ENCODE measurements around the gene CFAP210. TPM values are rescaled to one million over a fixed set of nuclear protein-coding genes. Genes with fewer than 3 reads are reported as not detected.

The CFAP210 gene
- total and polyA plus RNA-seq, 9 of the 15 experiments (the other 6 are each of a cell fraction or from before 2014, with no cell fraction given): 0.75 to 3.6 (median 1.3) TPM

DNA sequence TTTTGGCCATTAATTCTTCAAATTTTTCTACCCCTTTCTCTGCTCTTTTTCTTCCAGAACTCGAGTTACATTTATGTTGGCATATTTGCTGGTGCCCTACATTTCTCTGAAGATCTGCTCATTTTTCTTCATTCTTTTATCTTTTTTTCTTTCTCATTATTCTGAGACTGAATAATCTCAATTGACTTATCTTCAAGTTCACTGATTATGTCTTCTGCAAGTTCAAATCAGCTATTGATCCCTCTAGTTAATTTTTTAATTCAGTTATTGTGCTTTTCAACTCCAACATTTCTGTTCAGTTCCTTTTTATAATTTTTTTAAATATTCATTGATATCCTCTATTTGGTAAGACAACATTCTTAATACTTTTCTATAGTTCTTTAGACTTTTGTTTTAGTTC lies 3.2 kb downstream of the CFAP210 start:
- intact Hi-C loops (cut with micrococcal nuclease) (loop anchor here (5.0 kb wide), 1 partner anchor 54 kb away; no protein-coding TSS in a partner anchor), in situ Hi-C loops (cut with MboI) (loop anchor here (5.0 kb wide), 1 partner anchor 104 kb away; no protein-coding TSS in a partner anchor)
- no peaks in the 10 kb centered on the region for H3K27me3 ChIP-seq (ENCODE audit: control insufficient read depth in 2 of 2, insufficient read depth in 2 of 2, low read length in 2 of 2)
- ChIA-PET CTCF (ENCODE audit: low intra/inter-chr PET ratio) (no interaction called here), POLR2A (interaction anchor here (1.0 to 1.4 kb wide), 2 partner anchors 14 to 121 kb away, joined by 3 read pairs; no protein-coding TSS in a partner anchor)
- H3K9me3 ChIP-seq (replicated peaks; ENCODE audit: control insufficient read depth, insufficient read depth, low read depth, low read length): peaks cover 2% of the 10 kb centered on the region; the same call in 1 of the 2 replicates
- 4% methylated on average over 1 of the region's 1 CpG for WGBS (ENCODE audit: insufficient coverage, low coverage, missing lambda C conversion rate)
- H2AFZ ChIP-seq (ENCODE audit: low read depth, low read length): no peak overlapping the region
- H3K36me3 ChIP-seq (ENCODE audit: control insufficient read depth, insufficient read depth, low read length): no peaks in the 10 kb centered on the region; the same call in 2 of the 3 replicates
- DNase-seq (ENCODE audit: extremely low read depth in 1 of 4, low spot score in 3 of 4): no peak
- no peak overlapping the region for H3K4me3 ChIP-seq
- no peak for FAIRE-seq
- BruUV-seq (replicated peaks): no TSS peak
- H3K79me2 ChIP-seq (ENCODE audit: control insufficient read depth, insufficient read depth, low read length): peaks cover 14% of the 10 kb centered on the region
- H3K4me2 ChIP-seq (ENCODE audit: insufficient read depth, low read length): no peak overlapping the region
- TF ChIP-seq NR4A1 (CRISPR knock-in tag; IDR thresholded peaks at IDR 0.05) (no peak), NR4A1 (tag; IDR thresholded peaks at IDR 0.05) (no peak), ARHGAP35 (IDR thresholded peaks at IDR 0.05; ENCODE audit: partially characterized antibody) (no peak), SMC3 (conservative IDR thresholded peaks at IDR 0.05; ENCODE audit: insufficient read depth, low read depth, low read length) (no peak), TRIM28 (IDR thresholded peaks at IDR 0.05) (peak; percentile 78; the same call in 1 of the 2 replicates), TRIM24 (IDR thresholded peaks at IDR 0.05) (peak in 1 of 2 experiments; percentile 41; a peak in 1 of 4 replicates), SP1 (CRISPR knock-in tag; IDR thresholded peaks at IDR 0.05) (no peak), GABPA (tag; conservative IDR thresholded peaks at IDR 0.05; ENCODE audit: low read depth) (no peak), MTF1 (CRISPR knock-in tag; IDR thresholded peaks at IDR 0.05; ENCODE audit: borderline replicate concordance) (no peak), CBX3 (IDR thresholded peaks at IDR 0.05; ENCODE audit: borderline replicate concordance in 1 of 2, low read length in 2 of 2) (peak in 1 of 2 experiments; percentile 61; a peak in 2 of 3 replicates)
- TF ChIP-seq, protein P1, sequence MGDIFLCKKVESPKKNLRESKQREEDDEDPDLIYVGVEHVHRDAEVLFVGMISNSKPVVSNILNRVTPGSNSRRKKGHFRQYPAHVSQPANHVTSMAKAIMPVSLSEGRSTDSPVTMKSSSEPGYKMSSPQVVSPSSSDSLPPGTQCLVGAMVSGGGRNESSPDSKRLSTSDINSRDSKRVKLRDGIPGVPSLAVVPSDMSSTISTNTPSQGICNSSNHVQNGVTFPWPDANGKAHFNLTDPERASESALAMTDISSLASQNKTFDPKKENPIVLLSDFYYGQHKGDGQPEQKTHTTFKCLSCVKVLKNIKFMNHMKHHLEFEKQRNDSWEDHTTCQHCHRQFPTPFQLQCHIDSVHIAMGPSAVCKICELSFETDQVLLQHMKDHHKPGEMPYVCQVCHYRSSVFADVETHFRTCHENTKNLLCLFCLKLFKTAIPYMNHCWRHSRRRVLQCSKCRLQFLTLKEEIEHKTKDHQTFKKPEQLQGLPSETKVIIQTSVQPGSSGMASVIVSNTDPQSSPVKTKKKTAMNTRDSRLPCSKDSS (IDR thresholded peaks at IDR 0.05; ENCODE audit: low read depth, partially characterized antibody): peak; percentile 42
- TF ChIP-seq, protein P2, sequence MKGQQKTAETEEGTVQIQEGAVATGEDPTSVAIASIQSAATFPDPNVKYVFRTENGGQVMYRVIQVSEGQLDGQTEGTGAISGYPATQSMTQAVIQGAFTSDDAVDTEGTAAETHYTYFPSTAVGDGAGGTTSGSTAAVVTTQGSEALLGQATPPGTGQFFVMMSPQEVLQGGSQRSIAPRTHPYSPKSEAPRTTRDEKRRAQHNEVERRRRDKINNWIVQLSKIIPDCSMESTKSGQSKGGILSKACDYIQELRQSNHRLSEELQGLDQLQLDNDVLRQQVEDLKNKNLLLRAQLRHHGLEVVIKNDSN (CRISPR knock-in tag; IDR thresholded peaks at IDR 0.05): no peak
- TF ChIP-seq, protein P3, sequence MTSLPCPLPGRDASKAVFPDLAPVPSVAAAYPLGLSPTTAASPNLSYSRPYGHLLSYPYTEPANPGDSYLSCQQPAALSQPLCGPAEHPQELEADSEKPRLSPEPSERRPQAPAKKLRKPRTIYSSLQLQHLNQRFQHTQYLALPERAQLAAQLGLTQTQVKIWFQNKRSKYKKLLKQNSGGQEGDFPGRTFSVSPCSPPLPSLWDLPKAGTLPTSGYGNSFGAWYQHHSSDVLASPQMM (CRISPR knock-in tag; IDR thresholded peaks at IDR 0.05): no peak
- no peaks in the 10 kb centered on the region for H3K9me1 ChIP-seq (ENCODE audit: control insufficient read depth, insufficient read depth, low read length)
- H3K4me1 ChIP-seq (replicated peaks in 1 of 2; ENCODE audit: control insufficient read depth in 2 of 2, insufficient read depth in 2 of 2, low read length in 2 of 2): peaks cover 8 to 14% of the 10 kb centered on the region in 2 experiments
- no peak overlapping the region for H3K9ac ChIP-seq (ENCODE audit: insufficient read depth in 1 of 2, low read depth in 2 of 2, low read length in 2 of 2)
- ATAC-seq: no peak
- no peaks in the 10 kb centered on the region for H4K20me1 ChIP-seq (replicated peaks; ENCODE audit: control insufficient read depth, insufficient read depth, low read length)
- no peak overlapping the region for H3K27ac ChIP-seq (ENCODE audit: extremely low read depth, low read depth, low read length)
